ENCODE results near the gene RNF166.

DNA sequence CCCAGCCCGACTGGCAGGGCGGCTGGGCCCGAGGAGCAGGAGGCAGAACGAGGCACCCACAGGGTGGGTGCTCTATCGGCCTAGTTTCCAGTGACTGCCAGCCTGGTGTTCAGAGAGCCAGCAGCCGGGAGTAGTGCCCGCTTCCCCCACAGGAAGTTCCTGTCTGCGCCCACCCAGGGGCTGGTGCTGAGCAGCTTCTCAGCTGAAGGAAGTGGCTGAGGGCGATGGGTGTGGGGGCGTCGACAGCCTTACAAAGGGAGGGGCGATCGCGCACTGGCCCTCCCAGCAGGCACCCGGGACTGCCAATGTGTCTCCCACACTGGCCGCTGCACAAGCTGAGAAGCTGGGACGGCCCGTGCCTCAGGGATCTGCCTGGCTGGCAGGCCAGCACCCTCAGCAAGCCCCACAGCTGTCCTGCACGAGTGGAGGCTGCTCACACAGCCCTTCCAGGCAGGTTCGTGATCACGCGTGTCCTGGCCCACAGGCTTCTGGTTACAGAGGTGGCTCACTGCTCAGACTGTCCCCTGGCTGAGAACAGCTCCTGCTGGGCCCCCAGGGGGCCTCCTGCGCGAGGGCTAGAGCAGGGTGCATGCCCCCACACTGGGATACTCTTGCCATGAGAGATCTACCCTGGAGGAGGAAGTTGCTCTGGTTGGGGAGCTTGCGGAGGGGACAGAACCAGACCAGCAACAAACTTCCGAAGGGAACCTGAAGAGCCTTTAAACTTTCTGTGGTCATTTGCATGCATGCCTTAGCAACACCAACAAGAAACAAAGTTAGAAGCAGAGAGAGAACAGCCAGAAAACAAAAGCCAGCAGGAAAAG lies 2.5 kb downstream of the RNF166 start:
- TF ChIP-seq POLR2A (IDR thresholded peaks at IDR 0.05) (no peak), CTCF (IDR thresholded peaks at IDR 0.05) (no peak)

Measured in lower leg skin (tissue), 3 donors.